Tibial nerve (tissue), 4 donors: ENCODE measurements around the gene SNX10. TPM values are rescaled to one million over a fixed set of nuclear protein-coding genes. Genes with fewer than 3 reads are reported as not detected.

Source experiments
- DNase-seq, 2 donors: peaks; one replicate each; pipeline ENCODE4 v3.0.0-alpha.2; 2019; ENCODE audit warnings: low spot score in 2 of 2
- H3K27ac ChIP-seq, 4 donors: fragments of 200-600 bp; sonication (generic) in 3 of 4; one replicate each; pipeline ENCODE4 v1.5.1; 2017 to 2019; ENCODE audit warnings: mild to moderate bottlenecking in 1 of 4
- H3K27me3 ChIP-seq, 2 donors: fragments of 200-600 bp; sonication (generic) in 1 of 2; one replicate each; pipeline versions ENCODE4 v1.5.1 to v1.6.0; 2017 to 2019
- H3K36me3 ChIP-seq, 3 donors: fragments of 200-600 bp; sonication (generic); one replicate each; pipeline ENCODE4 v1.5.1; 2018 to 2019
- H3K4me1 ChIP-seq, 4 donors: fragments of 200-600 bp; sonication (generic) in 3 of 4; one replicate each; pipeline ENCODE4 v1.5.1; 2017 to 2019
- H3K4me3 ChIP-seq, 4 donors: fragments of 200-600 bp; sonication (generic) in 3 of 4; one replicate each; pipeline ENCODE4 v1.5.1; 2017 to 2019; ENCODE audit warnings: mild to moderate bottlenecking in 1 of 4, moderate library complexity in 1 of 4
- H3K9me3 ChIP-seq, 4 donors: fragments of 200-600 bp; sonication (generic) in 3 of 4; one replicate each; pipeline ENCODE4 v1.5.1; 2017 to 2019
- EP300 ChIP-seq, 2 donors: sonication (generic); formaldehyde crosslinking; IDR thresholded peaks; one replicate each; pipeline ENCODE4 v1.6.1; 2017; ENCODE audit warnings: antibody characterized with exemption in 2 of 2, mild to moderate bottlenecking in 1 of 2
- POLR2A ChIP-seq, 2 donors: fragments of 450-650 bp; IDR thresholded peaks; one replicate each; pipeline ENCODE4 v1.6.1; 2017; ENCODE audit warnings: antibody characterized with exemption in 2 of 2, mild to moderate bottlenecking in 2 of 2, moderate library complexity in 2 of 2
- WGBS, 2 donors: methylation state at CpG; one replicate each; pipeline ENCODE4 v1.1.5; 2018; 5-methylcytosine and 5-hydroxymethylcytosine counted together
- total RNA-seq, 4 donors: library from RNA; depleted of rRNA; stranded (reverse); fragments of >200 nt; gene quantifications; one replicate each; pipeline ENCODE4 v1.1.0, GENCODE V29; 2016
- TF ChIP-seq, protein P1 (sequence below), 5 experiments: fragments of 200-600 bp in 3 of 5; fragments of 450-650 bp in 2 of 5; sonication (generic) in 3 of 5; IDR thresholded peaks; one replicate each; pipeline ENCODE4 v1.5.1; 2016 to 2019; ENCODE audit warnings: antibody characterized with exemption in 5 of 5, mild to moderate bottlenecking in 3 of 5, moderate library complexity in 2 of 5

Gene SNX10
- total RNA-seq, 4 donors from 2014 or later = 1.7 to 15.9 (median 2.5) TPM

DNA sequence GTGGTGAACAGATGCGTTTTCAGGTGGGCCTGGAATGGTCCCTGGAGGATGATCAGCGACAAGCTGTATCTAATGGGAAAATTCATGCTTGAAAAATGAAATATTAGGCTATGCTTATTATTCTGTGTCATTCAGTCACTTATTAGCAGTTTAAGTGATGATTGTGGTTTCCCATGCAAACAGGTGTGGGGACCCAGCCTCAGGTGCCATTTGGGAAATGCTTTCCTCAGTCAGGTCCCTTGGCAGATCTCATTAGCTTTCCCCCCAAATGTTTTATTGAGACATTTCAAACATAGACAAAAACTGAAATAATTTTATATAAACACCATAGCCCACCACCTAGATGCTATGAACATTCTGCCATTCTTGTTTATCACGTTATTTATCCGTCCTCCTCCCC, 411 bp upstream of the SNX10 start:
- WGBS, 2 donors = 35 to 44% methylated on average over 4 of the region's 4 CpGs
- no peaks in the 10 kb centered on the region for H3K9me3 ChIP-seq
- peak overlapping the region in 2 of 4 donors; percentile 61 to 65 for H3K4me3 ChIP-seq
- no peak for DNase-seq
- peaks cover 0 to 15% (median 3%) of the 10 kb centered on the region in 4 donors for H3K4me1 ChIP-seq
- peaks cover 0 to 11% of the 10 kb centered on the region in 2 donors for H3K27me3 ChIP-seq
- H3K27ac ChIP-seq = no peak overlapping the region
- H3K36me3 ChIP-seq = no peaks in the 10 kb centered on the region
- TF ChIP-seq, protein P1, sequence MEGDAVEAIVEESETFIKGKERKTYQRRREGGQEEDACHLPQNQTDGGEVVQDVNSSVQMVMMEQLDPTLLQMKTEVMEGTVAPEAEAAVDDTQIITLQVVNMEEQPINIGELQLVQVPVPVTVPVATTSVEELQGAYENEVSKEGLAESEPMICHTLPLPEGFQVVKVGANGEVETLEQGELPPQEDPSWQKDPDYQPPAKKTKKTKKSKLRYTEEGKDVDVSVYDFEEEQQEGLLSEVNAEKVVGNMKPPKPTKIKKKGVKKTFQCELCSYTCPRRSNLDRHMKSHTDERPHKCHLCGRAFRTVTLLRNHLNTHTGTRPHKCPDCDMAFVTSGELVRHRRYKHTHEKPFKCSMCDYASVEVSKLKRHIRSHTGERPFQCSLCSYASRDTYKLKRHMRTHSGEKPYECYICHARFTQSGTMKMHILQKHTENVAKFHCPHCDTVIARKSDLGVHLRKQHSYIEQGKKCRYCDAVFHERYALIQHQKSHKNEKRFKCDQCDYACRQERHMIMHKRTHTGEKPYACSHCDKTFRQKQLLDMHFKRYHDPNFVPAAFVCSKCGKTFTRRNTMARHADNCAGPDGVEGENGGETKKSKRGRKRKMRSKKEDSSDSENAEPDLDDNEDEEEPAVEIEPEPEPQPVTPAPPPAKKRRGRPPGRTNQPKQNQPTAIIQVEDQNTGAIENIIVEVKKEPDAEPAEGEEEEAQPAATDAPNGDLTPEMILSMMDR (IDR thresholded peaks at IDR 0.05) = no peak
- TF ChIP-seq POLR2A (IDR thresholded peaks at IDR 0.05) (no peak), EP300 (IDR thresholded peaks at IDR 0.05) (no peak)

GRCh38 chr7:26292768-26293560, 1.3 kb downstream of the SNX10 start:
- DNase-seq = no peak
- H3K27ac ChIP-seq = peak overlapping the region in 1 of 4 donors; percentile 75
- H3K4me1 ChIP-seq = peaks cover 0 to 15% (median 3%) of the 10 kb centered on the region in 4 donors
- 80 to 83% methylated on average over 11 of the region's 11 CpGs for WGBS, 2 donors
- H3K9me3 ChIP-seq = no peaks in the 10 kb centered on the region
- H3K27me3 ChIP-seq = peaks cover 0 to 11% of the 10 kb centered on the region in 2 donors
- peak overlapping the region in 2 of 4 donors; percentile 61 to 65 for H3K4me3 ChIP-seq
- TF ChIP-seq, protein P1 (IDR thresholded peaks at IDR 0.05) = no peak
- TF ChIP-seq POLR2A (IDR thresholded peaks at IDR 0.05) = no peak
- no peak for TF ChIP-seq EP300 (IDR thresholded peaks at IDR 0.05)
- H3K36me3 ChIP-seq = no peaks in the 10 kb centered on the region

GRCh38 chr7:26293569-26294308, 2.1 kb downstream of the SNX10 start:
- WGBS, 2 donors = 76 to 79% methylated on average over 6 of the region's 6 CpGs
- Histone ChIP-seq H3K9me3 (no peaks in the 10 kb centered on the region), H3K27me3 (peaks cover 0 to 11% of the 10 kb centered on the region in 2 donors), H3K36me3 (no peaks in the 10 kb centered on the region), H3K27ac (peak overlapping the region in 2 of 4 donors; percentile 11 to 75), H3K4me1 (peaks cover 0 to 15% (median 3%) of the 10 kb centered on the region in 4 donors), H3K4me3 (peak overlapping the region in 1 of 4 donors; percentile 4)
- DNase-seq = no peak
- TF ChIP-seq EP300 (IDR thresholded peaks at IDR 0.05) (no peak), POLR2A (IDR thresholded peaks at IDR 0.05) (no peak)
- TF ChIP-seq, protein P1 (IDR thresholded peaks at IDR 0.05) = no peak

GRCh38 chr7:26295015-26295414, 3.4 kb downstream of the SNX10 start:
- H3K27me3 ChIP-seq = peaks cover 0 to 11% of the 10 kb centered on the region in 2 donors
- peaks cover 0 to 15% (median 3%) of the 10 kb centered on the region in 4 donors for H3K4me1 ChIP-seq
- no peak overlapping the region for H3K27ac ChIP-seq
- no peak for TF ChIP-seq EP300 (IDR thresholded peaks at IDR 0.05)
- TF ChIP-seq, protein P1 (IDR thresholded peaks at IDR 0.05) = no peak
- TF ChIP-seq POLR2A (IDR thresholded peaks at IDR 0.05) = no peak
- H3K9me3 ChIP-seq = no peaks in the 10 kb centered on the region
- DNase-seq = no peak
- no peaks in the 10 kb centered on the region for H3K36me3 ChIP-seq
- no peak overlapping the region for H3K4me3 ChIP-seq

DNA sequence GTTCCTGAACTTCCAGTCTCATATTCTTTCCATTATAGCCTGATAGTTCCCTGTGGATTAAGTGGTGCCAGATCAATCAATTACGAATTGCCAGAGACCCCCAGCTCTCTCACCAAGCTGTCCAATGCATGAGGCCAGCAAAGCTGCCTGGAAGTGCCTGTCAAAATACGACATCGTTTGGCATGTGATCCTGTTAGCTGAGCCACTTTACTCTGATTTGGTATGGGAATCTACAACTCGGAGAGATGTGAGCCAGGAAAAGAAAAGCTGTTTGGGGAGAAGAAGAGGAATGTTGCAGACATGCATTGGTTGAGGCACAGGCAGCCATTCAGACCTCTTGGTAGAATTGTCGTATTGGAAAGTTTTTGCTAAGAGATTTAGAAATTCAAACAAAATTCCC, 3.9 kb downstream of the SNX10 start:
- Histone ChIP-seq H3K9me3 (no peaks in the 10 kb centered on the region), H3K4me1 (peaks cover 0 to 15% (median 3%) of the 10 kb centered on the region in 4 donors)
- WGBS, 2 donors = 81 to 89% methylated on average over 5 of the region's 5 CpGs

More for the DNA sequence above, 3.9 kb downstream of the SNX10 start:
- no peak overlapping the region for H3K27ac ChIP-seq
- no peak for DNase-seq
- TF ChIP-seq, protein P1 (IDR thresholded peaks at IDR 0.05) = no peak
- TF ChIP-seq POLR2A (IDR thresholded peaks at IDR 0.05) (no peak), EP300 (IDR thresholded peaks at IDR 0.05) (no peak)
- peaks cover 0 to 11% of the 10 kb centered on the region in 2 donors for H3K27me3 ChIP-seq
- H3K4me3 ChIP-seq = no peak overlapping the region
- no peaks in the 10 kb centered on the region for H3K36me3 ChIP-seq
